HCT116 (cell line): ENCODE results near the gene PTH2. TPM values are rescaled to one million over a fixed set of nuclear protein-coding genes. Genes with fewer than 3 reads are reported as not detected.

Experiments used
- ATAC-seq: fragments of 200-7000 bp; cut with Tn5 transposase; 2 replicates; pipeline ENCODE4 v1.9.1; 2020; ENCODE audit warnings: mild to moderate bottlenecking, moderate library complexity
- BruUV-seq: library from RNA; stranded (reverse); fragments of 400-500 nt; replicated peaks from 2 replicates; lab custom pipeline; 2021; lab: Mats Ljungman, UMichigan
- CTCF ChIA-PET: fragments of 300-600 bp; sonication (Branson Sonifier 250); formaldehyde crosslinking; loops from one replicate; lab custom pipeline; 2021; ENCODE audit warnings: antibody characterized with exemption; lab: Charles Lee
- POLR2A ChIA-PET: fragments of 300-600, 350-600 bp; sonication (Branson Sonifier 250); formaldehyde crosslinking; loops from one replicate; lab custom pipeline; 2021; ENCODE audit warnings: antibody characterized with exemption; lab: Charles Lee
- RAD21 ChIA-PET, 2 experiments: fragments of 300-600 bp; sonication (Branson Sonifier 250); formaldehyde crosslinking; loops; one replicate each; lab custom pipeline; 2023; ENCODE audit warnings: low total read pairs in 2 of 2; ENCODE audit not compliant: uncharacterized antibody in 2 of 2, unreplicated experiment in 2 of 2, low non-redundant PET in 1 of 2; lab: Charles Lee
- DNase-seq: peaks from one replicate; pipeline ENCODE4 v3.0.0-alpha.2; 2010; ENCODE audit warnings: low read depth, low spot score
- H2AFZ ChIP-seq: fragments of 200-600 bp; shearing (Covaris generic), sonication (generic); 2 replicates; pipeline ENCODE4 v1.6.1; 2017; ENCODE audit warnings: low read depth, mixed run types, mixed read lengths, antibody characterized with exemption, low read length; ENCODE audit not compliant: poor library complexity, severe bottlenecking
- H3K27ac ChIP-seq: 2 replicates; pipeline ENCODE4 v1.5.1; 2012; ENCODE audit warnings: low read depth, low read length
- H3K27me3 ChIP-seq: fragments of 200-600 bp; sonication (generic); 2 replicates; pipeline ENCODE4 v1.6.1; 2016; ENCODE audit warnings: mixed run types, low read length, mixed read lengths; ENCODE audit not compliant: insufficient read depth
- H3K36me3 ChIP-seq, 2 experiments: fragments of 200-500 bp in 1 of 2; fragments of 200-600 bp in 1 of 2; sonication (Bioruptor generic) in 1 of 2; sonication (generic) in 1 of 2; 2 replicates each; pipeline versions ENCODE4 v1.5.1 to v1.6.1; 2014 to 2016; ENCODE audit warnings: low read length in 2 of 2, inconsistent platforms in 1 of 2, mixed read lengths in 1 of 2, mixed run types in 1 of 2; ENCODE audit not compliant: insufficient read depth in 2 of 2, control insufficient read depth in 1 of 2
- H3K4me1 ChIP-seq, 2 experiments: fragments of 200-600 bp in 1 of 2; sonication (generic) in 1 of 2; 2 replicates each; pipeline versions ENCODE4 v1.5.1 to v1.6.1; 2012 to 2017; ENCODE audit warnings: low read length in 2 of 2, inconsistent platforms in 1 of 2, mild to moderate bottlenecking in 1 of 2, mixed read lengths in 1 of 2, mixed run types in 1 of 2, moderate library complexity in 1 of 2; ENCODE audit not compliant: insufficient read depth in 2 of 2, control insufficient read depth in 1 of 2
- H3K4me2 ChIP-seq: fragments of 200-600 bp; sonication (generic); 2 replicates; pipeline ENCODE4 v1.6.1; 2017; ENCODE audit warnings: mixed run types, low read length, mixed read lengths
- H3K4me3 ChIP-seq, 2 experiments: fragments of 200-600 bp in 1 of 2; sonication (generic) in 1 of 2; replicated peaks in 1 of 2; 2 replicates each; pipeline ENCODE4 v1.5.1; 2011 to 2016; ENCODE audit warnings: low read length in 2 of 2, control low read depth in 1 of 2, low read depth in 1 of 2, mild to moderate bottlenecking in 1 of 2, mixed read lengths in 1 of 2, mixed run types in 1 of 2
- H3K79me2 ChIP-seq: fragments of 200-600 bp; sonication (generic); 2 replicates; pipeline ENCODE4 v1.6.1; 2017; ENCODE audit warnings: mild to moderate bottlenecking, mixed run types, low read length, moderate library complexity, mixed read lengths; ENCODE audit not compliant: insufficient read depth
- H3K9ac ChIP-seq: fragments of 200-600 bp; sonication (generic); 2 replicates; pipeline ENCODE4 v1.6.1; 2016; ENCODE audit warnings: low read length, mixed read lengths
- H3K9me2 ChIP-seq: fragments of 200-600 bp; sonication (generic), shearing (Covaris generic); 2 replicates; pipeline ENCODE4 v1.6.1; 2017; ENCODE audit warnings: mixed run types, mild to moderate bottlenecking, moderate library complexity; ENCODE audit not compliant: insufficient read depth
- H3K9me3 ChIP-seq, 2 experiments: fragments of 200-500 bp in 1 of 2; fragments of 200-600 bp in 1 of 2; sonication (Bioruptor generic) in 1 of 2; sonication (generic) in 1 of 2; 2 replicates each; pipeline ENCODE4 v1.6.1; 2014 to 2017; ENCODE audit warnings: low read length in 2 of 2, mixed read lengths in 2 of 2, inconsistent platforms in 1 of 2, low read depth in 1 of 2, mild to moderate bottlenecking in 1 of 2, mixed run types in 1 of 2, moderate library complexity in 1 of 2; ENCODE audit not compliant: control insufficient read depth in 1 of 2, insufficient read depth in 1 of 2
- H4K20me1 ChIP-seq: fragments of 200-600 bp; sonication (generic), shearing (Covaris generic); 2 replicates; pipeline ENCODE4 v1.6.1; 2017; ENCODE audit warnings: mixed run types, mild to moderate bottlenecking, moderate library complexity; ENCODE audit not compliant: insufficient read depth
- CBX3 ChIP-seq: IDR thresholded peaks from 2 replicates; pipeline ENCODE4 v1.6.1; 2012; ENCODE audit warnings: low read depth
- CEBPB ChIP-seq: IDR thresholded peaks from 2 replicates; pipeline ENCODE4 v1.6.1; 2012; ENCODE audit warnings: low read depth
- CTCF ChIP-seq, 3 experiments: fragments of 200-600 bp in 1 of 3; sonication (generic) in 1 of 3; IDR thresholded peaks in 2 of 3; conservative IDR thresholded peaks in 1 of 3; 2 replicates each; pipeline ENCODE4 v1.5.1; 2012 to 2017; ENCODE audit warnings: low read depth in 2 of 3, low read length in 2 of 3, antibody characterized with exemption in 1 of 3, borderline replicate concordance in 1 of 3, control low read depth in 1 of 3, mild to moderate bottlenecking in 1 of 3, mixed read lengths in 1 of 3, mixed run types in 1 of 3, moderate library complexity in 1 of 3; ENCODE audit not compliant: insufficient read depth in 1 of 3
- EGR1 ChIP-seq: IDR thresholded peaks from 2 replicates; pipeline ENCODE4 v1.6.1; 2012; ENCODE audit warnings: low read depth
- ELF1 ChIP-seq: IDR thresholded peaks from 2 replicates; pipeline ENCODE4 v1.6.1; 2012; ENCODE audit warnings: low read depth, borderline replicate concordance
- EZH2 ChIP-seq: fragments of 200-600 bp; sonication (generic); IDR thresholded peaks from 2 replicates; pipeline ENCODE4 v1.6.1; 2017; ENCODE audit warnings: antibody characterized with exemption, mixed run types
- EZH2phosphoT487 ChIP-seq: fragments of 200-600 bp; IDR thresholded peaks from 2 replicates; pipeline ENCODE4 v1.6.1; 2018; ENCODE audit warnings: antibody characterized with exemption, borderline replicate concordance
- FOSL1 ChIP-seq: IDR thresholded peaks from 2 replicates; pipeline ENCODE4 v1.6.1; 2012; ENCODE audit warnings: low read depth
- JUND ChIP-seq: IDR thresholded peaks from 2 replicates; pipeline ENCODE4 v1.6.1; 2012
- MAX ChIP-seq: IDR thresholded peaks from 2 replicates; pipeline ENCODE4 v1.6.1; 2012
- POLR2A ChIP-seq: IDR thresholded peaks from 2 replicates; pipeline ENCODE4 v1.7.0; 2011; ENCODE audit warnings: borderline replicate concordance; ENCODE audit not compliant: insufficient read depth, insufficient read length; ENCODE audit errors: extremely low read depth
- POLR2AphosphoS5 ChIP-seq: IDR thresholded peaks from 2 replicates; pipeline ENCODE4 v1.6.1; 2011; ENCODE audit warnings: mild to moderate bottlenecking, low read depth, low read length, moderate library complexity
- RAD21 ChIP-seq: IDR thresholded peaks from 2 replicates; pipeline ENCODE4 v1.6.1; 2012; ENCODE audit warnings: low read depth, mild to moderate bottlenecking
- REST ChIP-seq: IDR thresholded peaks from 2 replicates; pipeline ENCODE4 v1.6.1; 2012; ENCODE audit warnings: low read depth
- SP1 ChIP-seq: IDR thresholded peaks from 2 replicates; pipeline ENCODE4 v1.6.1; 2012; ENCODE audit warnings: low read depth
- TCF7L2 ChIP-seq: IDR thresholded peaks from 2 replicates; pipeline ENCODE4 v1.7.0; 2011; ENCODE audit warnings: borderline replicate concordance, inconsistent platforms; ENCODE audit not compliant: insufficient read depth, insufficient read length; ENCODE audit errors: extremely low read depth
- YY1 ChIP-seq: IDR thresholded peaks from 2 replicates; pipeline ENCODE4 v1.6.1; 2011; ENCODE audit warnings: low read length, low read depth, moderate library complexity, mild to moderate bottlenecking; ENCODE audit not compliant: insufficient replicate concordance; ENCODE audit errors: extremely low read depth
- ZBTB33 ChIP-seq: IDR thresholded peaks from 2 replicates; pipeline ENCODE4 v1.6.1; 2011; ENCODE audit warnings: mild to moderate bottlenecking, low read length, moderate library complexity; ENCODE audit not compliant: insufficient replicate concordance; ENCODE audit errors: extremely low read depth
- ZFX ChIP-seq: fragments of 450-650 bp; IDR thresholded peaks from 2 replicates; pipeline ENCODE4 v1.6.1; 2017
- ZNF274 ChIP-seq: fragments of 200-500 bp; sonication (Bioruptor generic); IDR thresholded peaks from 2 replicates; pipeline ENCODE4 v1.6.1; 2014; ENCODE audit warnings: mild to moderate bottlenecking, low read depth, low read length, inconsistent platforms
- intact Hi-C: fragments of 100-400 bp; cut with micrococcal nuclease; formaldehyde crosslinking; loops from 2 replicates; pipeline ENCODE4 v1.10.0; 2022
- total RNA-seq: library from RNA; stranded (reverse); gene quantifications from one replicate; pipeline ENCODE4 v1.2.1, GENCODE V29; 2021; ENCODE audit not compliant: unreplicated experiment

Gene PTH2
- total RNA-seq, 1 experiment from 2014 or later = 9.5 TPM

- no TSS peak for BruUV-seq
- no peaks in the 10 kb centered on the region for H3K36me3 ChIP-seq
- no peaks in the 10 kb centered on the region for H3K9me3 ChIP-seq
- peaks cover 9 to 25% of the 10 kb centered on the region in 2 experiments; a peak in 3 of 4 replicates for H3K4me1 ChIP-seq
- H3K27ac ChIP-seq = no peak overlapping the region
- no peak for ATAC-seq
- no peak overlapping the region for H3K4me2 ChIP-seq
- no peaks in the 10 kb centered on the region for H3K9me2 ChIP-seq
- DNase-seq = no peak
- TF ChIP-seq EGR1 = no peak
- TF ChIP-seq CEBPB = no peak
- TF ChIP-seq FOSL1 = no peak
- TF ChIP-seq ZBTB33 = no peak
- no peak for TF ChIP-seq ZNF274
- no peak for TF ChIP-seq CBX3
- TF ChIP-seq CTCF (IDR thresholded peaks at IDR 0.05 in 2 of 3, conservative IDR thresholded peaks at IDR 0.05 in 1 of 3; ENCODE audit: borderline replicate concordance in 1 of 3, insufficient read depth in 1 of 3, low read depth in 2 of 3, low read length in 2 of 3) = no peak
- no peak for TF ChIP-seq ZFX
- no peak for TF ChIP-seq JUND
- TF ChIP-seq EZH2phosphoT487 = no peak
- no peak for TF ChIP-seq POLR2AphosphoS5
- TF ChIP-seq MAX = no peak
- TF ChIP-seq POLR2A = no peak
- TF ChIP-seq YY1 = no peak
- TF ChIP-seq RAD21 = no peak
- TF ChIP-seq ELF1 = no peak
- no peak for TF ChIP-seq REST
- TF ChIP-seq EZH2 = no peak
- TF ChIP-seq TCF7L2 = no peak
- TF ChIP-seq SP1 = no peak
- ChIA-PET CTCF (no interaction called here), RAD21 (no interaction called here), POLR2A (no interaction called here)
- intact Hi-C loops = no loop called here
- no peak overlapping the region for H3K9ac ChIP-seq
- peaks cover 20% of the 10 kb centered on the region; the same call in 1 of the 2 replicates for H3K27me3 ChIP-seq
- H2AFZ ChIP-seq = no peak overlapping the region
- no peaks in the 10 kb centered on the region for H3K79me2 ChIP-seq
- no peak overlapping the region for H3K4me3 ChIP-seq
- no peaks in the 10 kb centered on the region for H4K20me1 ChIP-seq
These were observed 1.4 kb downstream of the PTH2 start for GRCh38 chr19:49421878-49422202.
